Cortex of kidney (tissue), 1 donor: ENCODE results near the gene SLC10A4.
"Not testable (repeated sequence)": the region's sequence is repeated elsewhere in the genome, so short reads cannot be mapped to it uniquely, and the experiment has no call there.

Experiments
- DNase-seq: peaks from one replicate; lab custom pipeline; 2025; lab: John Stamatoyannopoulos, UW

The SLC10A4 gene, protein sequence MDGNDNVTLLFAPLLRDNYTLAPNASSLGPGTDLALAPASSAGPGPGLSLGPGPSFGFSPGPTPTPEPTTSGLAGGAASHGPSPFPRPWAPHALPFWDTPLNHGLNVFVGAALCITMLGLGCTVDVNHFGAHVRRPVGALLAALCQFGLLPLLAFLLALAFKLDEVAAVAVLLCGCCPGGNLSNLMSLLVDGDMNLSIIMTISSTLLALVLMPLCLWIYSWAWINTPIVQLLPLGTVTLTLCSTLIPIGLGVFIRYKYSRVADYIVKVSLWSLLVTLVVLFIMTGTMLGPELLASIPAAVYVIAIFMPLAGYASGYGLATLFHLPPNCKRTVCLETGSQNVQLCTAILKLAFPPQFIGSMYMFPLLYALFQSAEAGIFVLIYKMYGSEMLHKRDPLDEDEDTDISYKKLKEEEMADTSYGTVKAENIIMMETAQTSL

DNA sequence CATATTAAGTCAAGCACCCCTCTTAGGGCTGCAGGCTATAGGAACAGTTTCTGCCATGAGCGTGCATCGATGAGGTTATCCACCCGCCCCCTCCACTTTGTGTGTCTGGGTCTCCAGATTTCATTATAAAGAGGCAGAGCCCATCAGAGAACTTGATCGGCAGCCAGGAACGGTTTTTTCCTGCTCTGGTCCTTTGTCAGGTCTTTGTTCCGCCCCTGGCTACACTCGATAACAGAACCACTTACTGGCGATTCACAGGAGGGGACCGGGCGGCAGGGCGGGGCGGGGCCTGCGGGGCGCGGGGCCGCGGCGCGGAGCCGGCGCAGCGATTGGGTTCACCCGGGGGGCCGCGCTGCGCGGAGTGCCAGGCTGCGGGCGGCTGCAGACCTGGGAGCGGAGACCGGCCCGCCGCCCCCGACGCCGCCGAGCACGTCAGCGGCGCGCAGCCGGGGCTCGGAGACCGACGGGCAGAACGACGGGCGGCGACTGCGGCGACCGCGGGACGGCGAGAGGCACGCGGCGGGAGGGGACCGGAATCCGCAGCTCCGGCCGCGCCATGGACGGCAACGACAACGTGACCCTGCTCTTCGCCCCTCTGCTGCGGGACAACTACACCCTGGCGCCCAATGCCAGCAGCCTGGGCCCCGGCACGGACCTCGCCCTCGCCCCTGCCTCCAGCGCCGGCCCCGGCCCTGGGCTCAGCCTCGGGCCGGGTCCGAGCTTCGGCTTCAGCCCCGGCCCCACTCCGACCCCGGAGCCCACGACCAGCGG is at the start of gene SLC10A4:
Gene SLC10A4 (plus strand): TSS at position 338 of the 771 bp plus-strand sequence. CDS start 219 bp downstream, at position 557.
- DNase-seq: no peak

DNA sequence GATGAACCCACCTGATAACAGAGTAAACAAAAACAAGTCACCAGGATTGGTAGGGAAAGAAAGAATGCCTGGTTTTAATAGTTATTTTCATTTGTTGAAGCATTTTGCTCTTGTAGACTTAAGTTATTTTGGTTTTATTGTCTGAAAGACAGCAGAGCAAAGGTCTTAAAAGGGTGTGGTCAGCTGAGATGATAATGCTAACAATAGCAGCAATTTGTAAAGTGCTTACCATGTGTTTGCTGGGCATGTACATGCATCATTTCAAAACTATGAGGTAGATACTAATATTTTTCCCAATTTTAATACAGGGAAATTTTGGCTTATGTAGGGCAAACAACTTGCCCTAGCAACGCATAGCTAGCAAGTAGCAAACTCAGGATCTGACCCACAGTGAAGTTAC is 46.8 kb upstream of the SLC10A4 start:
- no peak for DNase-seq

DNA sequence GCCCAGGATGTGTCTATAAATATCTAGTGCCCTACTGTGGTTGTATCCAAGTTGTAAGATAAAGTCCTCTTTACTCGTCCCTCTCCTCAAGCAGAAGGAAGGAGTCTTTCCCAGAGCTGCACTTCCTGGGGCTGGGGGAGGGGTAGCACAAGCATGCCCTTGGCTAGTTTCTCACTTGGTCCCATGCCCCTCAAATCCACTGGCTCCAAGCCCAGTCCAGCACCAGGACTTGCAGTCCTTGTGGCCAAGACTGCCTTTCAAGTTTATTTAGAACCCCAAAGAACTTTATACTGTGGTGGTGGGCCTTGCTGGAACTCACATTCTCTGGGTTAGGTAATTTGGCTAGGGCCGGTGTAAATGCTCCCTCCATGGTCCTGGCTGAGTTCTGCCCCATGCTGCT is 43.2 kb upstream of the SLC10A4 start:
- DNase-seq: no peak

DNA sequence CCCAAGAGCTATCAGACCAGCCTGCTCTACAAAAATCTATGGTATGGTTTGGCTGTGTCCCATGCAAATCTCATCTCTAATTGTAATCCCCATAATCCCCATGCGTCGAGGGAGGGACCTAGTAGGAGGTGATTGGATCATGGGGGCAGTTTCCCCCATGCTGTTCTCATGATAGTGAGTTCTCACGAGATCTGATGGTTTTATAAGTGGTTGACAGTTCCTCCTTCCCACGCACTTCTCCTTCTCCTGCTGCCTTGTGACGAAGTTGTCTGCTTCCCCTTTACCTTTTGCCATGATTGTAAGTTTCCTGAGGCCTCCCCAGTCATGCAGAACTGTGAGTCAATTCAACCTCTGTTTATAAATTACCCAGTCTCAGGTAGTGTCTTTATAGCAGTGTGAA is 42.2 kb upstream of the SLC10A4 start:
- DNase-seq: not testable (repeated sequence)

DNA sequence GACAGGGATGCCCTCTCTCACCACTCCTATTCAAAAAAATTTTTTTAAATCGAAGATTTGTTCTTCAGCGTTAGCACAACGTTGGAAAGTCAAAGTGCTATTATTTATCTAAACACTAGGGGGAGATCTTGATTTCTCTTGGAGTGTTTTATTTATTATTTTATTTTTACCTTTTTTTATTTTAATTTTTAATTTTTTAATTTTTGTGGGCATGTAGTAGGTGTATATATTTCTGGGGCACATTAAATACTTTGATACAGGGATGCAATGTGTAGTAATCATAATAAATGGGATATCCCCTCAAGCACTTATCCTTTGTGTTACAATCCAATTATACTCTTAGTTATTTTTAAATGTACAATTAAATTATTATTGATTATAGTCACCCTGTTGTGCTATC is 37.4 kb upstream of the SLC10A4 start:
- DNase-seq: no peak

DNA sequence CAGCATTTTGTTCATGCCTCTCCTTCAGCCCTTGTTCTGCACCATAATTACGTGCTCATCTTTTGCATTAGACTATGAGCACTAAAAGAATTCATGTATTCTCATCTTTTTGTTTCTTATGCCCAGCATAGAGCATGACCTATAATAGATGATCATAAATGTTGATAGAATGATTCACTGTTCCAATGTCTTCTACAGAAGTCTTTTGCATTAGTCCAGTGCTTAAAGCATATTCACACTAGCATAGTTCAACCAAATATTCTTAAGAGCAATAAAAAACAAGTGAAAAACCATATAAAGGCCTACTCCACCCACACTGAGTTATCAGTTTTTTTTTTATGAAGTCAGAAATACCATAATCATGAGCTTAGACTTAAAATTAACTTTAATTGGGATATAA is 36.5 kb upstream of the SLC10A4 start:
- no peak for DNase-seq

DNA sequence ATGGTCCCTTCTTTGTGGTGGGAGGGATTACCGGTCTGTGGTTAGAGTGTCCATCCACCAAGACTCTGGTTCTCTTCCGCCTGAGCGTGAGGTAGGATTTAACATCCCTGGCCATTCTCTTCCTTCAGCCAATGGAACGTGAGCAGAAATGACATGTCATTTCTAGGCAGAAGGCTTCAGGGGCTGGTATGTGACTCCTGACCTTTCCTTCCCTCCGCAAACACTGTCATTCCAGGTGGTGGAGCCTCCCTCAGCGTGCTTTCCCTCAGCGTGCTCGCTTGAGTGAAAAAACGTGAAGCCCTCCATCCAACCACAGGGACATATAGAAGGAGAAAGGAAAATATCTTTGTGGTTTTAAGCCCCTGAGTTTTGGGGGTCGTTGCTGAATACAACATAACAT is 34.0 kb upstream of the SLC10A4 start:
- no peak for DNase-seq

DNA sequence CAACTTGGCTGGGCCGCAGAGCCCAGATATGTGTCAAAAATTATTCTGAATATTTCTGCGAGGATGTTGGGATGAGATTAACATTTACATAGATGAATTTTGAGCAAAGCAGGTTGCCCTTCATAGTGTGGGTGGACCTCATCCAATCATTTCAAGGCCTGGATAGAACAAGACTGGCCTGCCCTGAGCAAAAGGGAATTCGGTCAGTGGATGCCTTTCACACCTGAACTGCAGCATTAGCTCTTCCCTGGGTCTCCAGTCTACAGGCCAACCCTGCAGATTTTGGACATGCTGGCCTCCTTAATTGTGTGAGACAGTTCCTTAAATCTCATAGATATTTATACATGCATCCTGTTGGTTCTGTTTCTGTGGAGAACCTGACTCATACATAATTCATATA is 32.4 kb upstream of the SLC10A4 start:
- no peak for DNase-seq

DNA sequence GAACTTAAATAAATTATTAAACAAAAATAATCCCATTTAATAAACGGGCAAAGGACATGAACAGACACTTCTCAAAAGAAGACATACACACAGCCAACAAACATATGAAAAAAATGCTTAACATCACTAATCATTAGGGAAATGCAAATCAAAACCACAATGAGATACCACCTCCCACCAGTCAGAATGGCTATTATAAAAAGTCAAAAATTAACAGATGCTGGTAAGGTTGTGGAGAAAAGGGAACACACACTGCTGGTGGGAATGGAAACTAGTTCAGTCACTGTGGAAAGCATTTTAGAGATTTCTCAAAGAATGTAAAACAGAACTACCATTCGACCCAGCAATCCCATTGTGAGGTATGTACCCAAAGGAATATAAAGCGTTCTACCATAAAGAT is 31.5 kb upstream of the SLC10A4 start:
- not testable (repeated sequence) for DNase-seq

DNA sequence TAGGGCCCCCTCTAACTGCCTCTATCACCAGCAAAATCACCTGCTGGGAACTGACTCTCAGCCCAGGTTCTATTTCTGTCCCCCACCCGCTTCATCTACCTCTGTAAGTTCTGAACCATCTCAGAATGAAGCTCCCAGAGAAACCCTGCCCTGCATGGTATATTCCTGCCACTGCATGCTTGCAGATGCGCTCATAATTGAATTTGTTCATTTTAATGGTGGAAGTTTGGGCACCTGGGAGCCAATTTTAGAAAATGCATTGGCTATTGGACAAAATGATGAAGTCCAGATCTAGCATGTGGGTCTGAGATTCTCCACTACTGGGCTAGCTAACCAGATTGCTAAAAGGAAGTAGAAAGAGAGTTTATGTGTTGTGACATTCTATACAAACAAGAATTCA is 28.6 kb upstream of the SLC10A4 start:
- DNase-seq: no peak

DNA sequence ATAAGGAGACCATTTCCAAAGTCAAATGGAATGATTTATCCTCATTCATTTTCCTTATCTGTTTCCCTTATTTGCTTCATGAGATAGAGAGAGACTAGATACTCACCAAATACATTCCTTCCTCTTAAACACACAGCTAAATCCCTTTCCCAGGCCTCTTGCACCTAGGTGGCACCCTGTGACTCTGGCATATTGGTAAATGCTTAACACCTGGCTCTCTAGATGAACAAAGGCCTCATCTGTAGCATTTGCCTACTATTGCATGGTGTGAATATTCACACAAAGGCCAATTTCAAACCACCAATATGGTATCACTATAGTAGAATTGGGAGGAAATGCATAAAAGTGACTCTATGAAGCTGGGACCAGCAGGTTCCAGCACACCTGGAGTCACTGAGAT is 22.1 kb upstream of the SLC10A4 start:
- no peak for DNase-seq

DNA sequence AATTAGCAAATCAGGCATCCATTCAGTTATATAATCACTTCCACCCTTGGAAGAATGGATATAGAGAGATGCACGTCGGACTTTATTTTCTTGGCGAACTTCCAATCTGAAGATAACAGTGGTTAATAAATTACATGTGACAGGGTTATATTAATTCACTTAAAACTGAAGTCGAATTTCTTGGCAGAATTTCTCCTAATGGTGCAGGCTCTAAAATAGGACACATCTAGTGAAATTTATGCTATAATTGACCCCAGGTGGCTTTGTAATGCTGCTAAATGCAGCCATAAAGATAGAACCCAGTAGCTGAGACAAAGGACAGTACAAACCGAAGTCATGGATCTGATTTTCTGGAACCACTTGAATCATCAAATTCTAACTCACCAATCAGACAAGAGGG is 20.8 kb upstream of the SLC10A4 start:
- DNase-seq: no peak

DNA sequence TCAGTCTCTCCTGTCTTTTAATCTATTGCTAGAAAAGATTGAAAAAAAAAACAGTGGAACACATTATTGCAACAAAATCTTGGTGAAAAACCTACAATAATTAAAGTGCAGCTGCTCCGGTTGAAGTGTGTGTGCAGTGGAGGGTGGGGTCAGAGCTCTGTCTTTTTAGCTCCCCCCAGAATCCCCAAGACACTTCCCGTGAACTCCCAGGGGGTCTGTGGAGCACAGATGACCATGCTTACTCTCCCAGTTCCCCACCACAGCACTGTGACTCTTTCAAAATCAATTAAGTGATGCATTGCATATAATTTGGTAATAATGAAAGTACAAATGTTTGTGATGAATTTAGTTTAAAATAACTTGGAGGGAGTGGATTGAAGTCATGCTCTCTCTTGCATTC is 15.7 kb upstream of the SLC10A4 start:
- no peak for DNase-seq

DNA sequence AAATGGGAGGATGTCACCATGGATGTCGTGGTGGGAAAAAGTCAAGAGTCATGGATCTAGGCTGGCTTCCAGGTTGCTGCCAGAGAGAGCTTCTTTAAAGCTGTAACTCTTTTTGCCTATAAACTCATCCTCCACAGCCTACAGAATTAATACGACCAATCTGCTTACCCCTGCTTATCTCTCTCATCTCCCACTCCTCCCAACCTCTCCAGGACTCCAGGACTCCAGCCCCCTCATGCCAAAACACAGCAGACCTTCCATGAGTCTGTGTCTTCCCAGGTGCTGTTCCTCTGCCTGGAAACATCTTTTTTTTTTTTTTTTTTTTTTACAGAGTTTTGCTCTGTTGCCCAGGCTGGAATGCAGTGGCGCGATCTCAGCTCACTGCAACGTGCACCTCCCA is 15.3 kb upstream of the SLC10A4 start:
- no peak for DNase-seq

DNA sequence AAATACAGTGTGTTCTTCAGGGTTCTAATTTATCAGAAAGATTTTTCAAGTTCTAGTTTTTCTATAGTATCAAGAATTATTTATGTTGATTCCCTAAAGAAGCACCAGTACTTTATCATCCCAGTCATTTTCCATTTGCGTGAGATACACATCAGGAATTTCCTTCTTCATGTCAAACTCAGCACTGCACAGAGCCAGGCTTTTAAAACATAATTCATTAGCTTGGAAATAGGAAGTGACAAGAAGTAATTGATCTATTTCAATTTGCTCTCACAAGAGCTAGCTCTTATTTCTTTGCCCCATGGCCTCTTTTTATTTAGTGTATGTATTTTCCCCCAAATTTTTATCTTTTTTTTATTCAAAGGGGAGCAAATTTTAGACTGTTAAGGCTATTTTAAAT is 13.0 kb upstream of the SLC10A4 start:
- DNase-seq: no peak

DNA sequence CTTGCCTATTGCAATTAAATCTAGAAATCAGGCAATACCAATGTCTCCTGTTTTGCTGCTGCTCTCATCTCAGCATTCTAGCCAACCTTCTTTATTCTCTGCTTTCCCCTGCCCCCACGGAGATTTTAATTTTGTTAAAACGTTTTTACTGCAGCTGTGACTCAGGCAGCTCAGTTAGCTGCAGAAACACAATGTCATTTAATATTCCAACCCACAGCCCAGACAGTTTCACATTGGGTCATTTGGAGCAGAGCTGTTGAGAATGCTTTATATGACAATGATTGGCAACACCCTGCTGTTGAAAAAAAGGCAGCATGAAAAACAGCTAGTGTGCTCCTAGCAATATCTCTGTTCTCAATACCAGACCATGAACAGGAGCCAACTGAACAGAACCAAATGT is 12.6 kb upstream of the SLC10A4 start:
- no peak for DNase-seq

DNA sequence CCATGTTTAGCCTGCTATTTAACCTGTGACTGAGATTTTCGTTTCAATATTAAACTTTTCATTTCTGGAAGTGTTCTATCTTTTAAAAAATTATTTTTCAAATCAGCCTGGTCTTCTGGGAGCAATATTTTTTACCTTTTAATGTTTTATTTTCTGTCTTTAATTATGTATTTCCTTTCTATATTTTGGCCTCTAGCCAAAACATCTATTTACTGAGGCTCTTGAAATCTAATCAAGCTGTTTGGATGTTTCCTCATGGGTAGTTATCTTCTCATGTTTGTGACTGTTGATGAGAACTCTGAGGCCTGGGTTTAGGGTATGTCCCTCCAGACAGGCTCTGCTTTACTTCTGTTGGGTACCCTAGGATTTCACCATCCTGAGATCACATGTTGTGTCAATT is 10.3 kb upstream of the SLC10A4 start:
- DNase-seq: no peak

DNA sequence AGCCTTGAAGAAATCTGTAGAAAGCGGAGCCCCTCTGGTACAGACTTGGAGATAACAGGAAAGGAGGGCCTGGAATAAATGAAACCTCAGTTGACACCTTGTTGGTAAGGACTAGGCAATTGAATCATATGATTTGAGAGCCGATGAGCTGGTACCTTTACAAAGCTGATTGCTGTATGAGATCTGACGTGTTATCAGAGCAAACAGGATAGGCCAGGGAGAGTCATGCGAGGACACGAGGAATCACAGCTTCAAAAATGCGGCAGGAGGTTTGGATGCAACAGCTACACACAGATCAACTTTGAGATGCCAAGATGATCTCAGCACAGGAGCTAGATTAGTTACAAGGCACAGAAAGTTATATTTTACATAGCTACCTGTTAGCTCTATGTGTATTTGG is 7.4 kb upstream of the SLC10A4 start:
- DNase-seq: no peak

DNA sequence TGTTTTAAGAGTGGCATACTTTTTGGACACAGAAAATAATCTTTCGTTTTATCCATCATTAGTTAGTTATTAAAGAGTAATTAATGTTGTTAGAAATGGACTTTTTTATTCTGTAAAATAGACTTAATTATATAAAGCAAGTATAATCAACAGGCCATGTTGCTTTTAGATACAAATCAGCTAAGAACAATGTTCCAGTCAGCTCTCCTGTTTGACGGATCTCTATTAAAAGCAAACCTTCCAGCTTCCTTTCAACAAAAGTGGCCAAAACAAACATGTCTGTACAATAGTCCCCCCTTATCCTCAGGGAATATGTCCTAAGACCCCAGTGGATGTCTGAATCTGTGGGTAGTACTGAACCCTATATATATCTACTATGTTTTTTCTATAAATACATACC is 4.9 kb upstream of the SLC10A4 start:
- no peak for DNase-seq

DNA sequence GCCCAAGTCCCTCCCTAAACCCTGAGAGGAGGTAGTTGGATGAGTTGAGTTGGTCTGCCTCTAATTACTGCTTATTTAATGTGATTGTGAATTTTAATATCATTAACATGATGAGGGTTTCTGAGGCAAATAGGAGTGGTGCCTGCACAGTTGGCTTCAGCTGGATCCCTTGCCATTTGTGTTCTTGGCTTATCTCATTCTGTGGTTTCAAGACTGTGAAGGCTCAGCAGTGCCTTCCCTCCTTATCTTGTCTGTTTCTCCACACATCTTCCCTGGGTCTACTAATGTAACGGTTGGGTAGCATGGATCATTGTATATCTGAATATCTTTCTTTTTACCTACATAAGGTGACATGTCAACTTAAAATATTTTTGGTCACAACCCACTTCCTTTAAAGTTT is 1.6 kb upstream of the SLC10A4 start:
- no peak for DNase-seq

DNA sequence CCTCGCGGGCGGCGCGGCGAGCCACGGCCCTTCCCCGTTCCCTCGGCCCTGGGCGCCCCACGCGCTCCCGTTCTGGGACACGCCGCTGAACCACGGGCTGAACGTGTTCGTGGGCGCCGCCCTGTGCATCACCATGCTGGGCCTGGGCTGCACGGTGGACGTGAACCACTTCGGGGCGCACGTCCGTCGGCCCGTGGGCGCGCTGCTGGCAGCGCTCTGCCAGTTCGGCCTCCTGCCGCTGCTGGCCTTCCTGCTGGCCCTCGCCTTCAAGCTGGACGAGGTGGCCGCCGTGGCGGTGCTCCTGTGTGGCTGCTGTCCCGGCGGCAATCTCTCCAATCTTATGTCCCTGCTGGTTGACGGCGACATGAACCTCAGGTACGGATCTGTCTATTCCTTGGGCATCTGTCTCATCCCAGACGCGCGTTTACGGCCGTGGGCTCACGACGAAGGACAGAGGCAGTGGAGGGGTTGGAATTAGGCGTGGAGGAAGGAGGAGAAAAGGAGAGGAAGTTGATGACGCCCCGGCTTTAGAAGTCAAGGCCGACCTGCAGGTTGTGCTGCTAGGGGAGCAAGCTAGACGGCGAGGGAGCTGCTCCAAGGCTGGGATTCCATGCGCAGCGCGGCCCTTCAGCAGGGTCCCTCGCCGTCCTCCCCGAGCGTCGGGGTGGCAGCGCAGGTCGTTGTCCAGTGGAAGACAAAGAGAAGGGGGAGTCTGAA is 792 bp downstream of the SLC10A4 start:
- DNase-seq: no peak

DNA sequence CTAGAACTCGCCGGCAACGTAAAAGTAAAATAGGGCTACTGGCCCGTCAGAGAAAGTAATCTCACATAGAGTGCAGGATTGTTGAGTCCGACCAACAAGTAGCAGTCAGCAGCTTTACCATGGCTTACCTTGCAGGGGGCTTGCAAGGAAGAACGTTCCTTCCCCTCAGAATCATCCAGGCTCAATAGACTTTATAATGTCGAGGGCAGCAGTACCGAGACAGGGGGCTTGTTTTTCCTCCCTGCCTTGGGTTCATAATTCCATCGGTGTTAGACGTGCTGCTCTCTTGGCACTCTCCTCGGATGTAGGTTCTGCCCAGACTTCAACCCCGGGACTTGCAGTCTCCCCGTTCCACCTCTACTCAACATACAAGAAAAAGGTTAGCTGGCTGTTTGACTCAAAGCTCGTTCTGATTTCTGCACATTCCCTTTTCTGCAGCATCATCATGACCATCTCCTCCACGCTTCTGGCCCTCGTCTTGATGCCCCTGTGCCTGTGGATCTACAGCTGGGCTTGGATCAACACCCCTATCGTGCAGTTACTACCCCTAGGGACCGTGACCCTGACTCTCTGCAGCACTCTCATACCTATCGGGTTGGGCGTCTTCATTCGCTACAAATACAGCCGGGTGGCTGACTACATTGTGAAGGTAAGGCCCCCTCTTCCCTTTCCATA is 1.5 kb downstream of the SLC10A4 start:
- DNase-seq: no peak
